Testis (tissue), 3 donors: ENCODE data around the gene DYRK3. TPM values are rescaled to one million over a fixed set of nuclear protein-coding genes. Genes with fewer than 3 reads are reported as not detected.

Source experiments
- DNase-seq: peaks from one replicate; pipeline ENCODE4 v3.0.0-alpha.2; 2019
- H3K27ac ChIP-seq, 2 donors: fragments of 200-600 bp; sonication (generic); one replicate each; pipeline ENCODE4 v1.5.1; 2019
- H3K27me3 ChIP-seq: fragments of 200-600 bp; sonication (generic); one replicate; pipeline ENCODE4 v1.5.1; 2019
- H3K36me3 ChIP-seq: fragments of 200-600 bp; sonication (generic); one replicate; pipeline ENCODE4 v1.5.1; 2017; ENCODE audit warnings: low read depth; ENCODE audit errors: missing control alignments
- H3K4me1 ChIP-seq: fragments of 200-600 bp; sonication (generic); one replicate; pipeline ENCODE4 v1.5.1; 2019
- H3K4me3 ChIP-seq, 2 donors: fragments of 200-600 bp; sonication (generic); one replicate each; pipeline ENCODE4 v1.5.1; 2017 to 2019
- H3K9me3 ChIP-seq: fragments of 200-600 bp; sonication (generic); one replicate; pipeline ENCODE4 v1.5.1; 2017
- CTCF ChIP-seq, 3 experiments: fragments of 450-650 bp in 2 of 3; fragments of 200-600 bp in 1 of 3; sonication (generic) in 1 of 3; IDR thresholded peaks; one replicate each; pipeline ENCODE4 v1.5.1; 2016 to 2019; ENCODE audit warnings: antibody characterized with exemption in 3 of 3, mild to moderate bottlenecking in 2 of 3, moderate library complexity in 1 of 3
- POLR2A ChIP-seq: fragments of 450-650 bp; IDR thresholded peaks from one replicate; pipeline ENCODE4 v1.6.1; 2017; ENCODE audit warnings: antibody characterized with exemption, mild to moderate bottlenecking, moderate library complexity
- WGBS, 2 donors: methylation state at CpG; one replicate each; pipeline ENCODE4 v1.1.5; 2018; 5-methylcytosine and 5-hydroxymethylcytosine counted together
- intact Hi-C: fragments of 100-400 bp; cut with DNase I; formaldehyde crosslinking; loops from one replicate; pipeline ENCODE4 v1.15.1; 2023; ENCODE audit warnings: low total_unique reads
- polyA plus RNA-seq: library from polyadenylated mRNA; stranded (reverse); fragments of 350-450 nt; fragmentation: Illumina TruSeq; extraction: RNeasy Lipid Tissue Mini Kit (QIAGEN cat#74804); gene quantifications from one replicate; pipeline ENCODE4 v1.2.3, GENCODE V29; 2014; ENCODE audit warnings: low read depth, low replicate concordance; ENCODE audit not compliant: insufficient read depth
- total RNA-seq, 2 donors: library from RNA; depleted of rRNA; stranded (reverse); fragments of >200 nt; gene quantifications; one replicate each; pipeline ENCODE4 v1.2.3, GENCODE V29; 2016

The DYRK3 gene
- total and polyA plus RNA-seq, 3 donors from 2014 or later = 36.4 to 143 (median 40.6) TPM

- TF ChIP-seq POLR2A (no peak), CTCF (IDR thresholded peaks at IDR 0.05) (no peak)
- 73 to 90% methylated on average over 5 of the region's 5 CpGs for WGBS, 2 donors
- no peaks in the 10 kb centered on the region for H3K4me1 ChIP-seq
- no peaks in the 10 kb centered on the region for H3K36me3 ChIP-seq
- DNase-seq = no peak
- no peaks in the 10 kb centered on the region for H3K9me3 ChIP-seq
- intact Hi-C loops = no loop called here
- no peak overlapping the region for H3K27ac ChIP-seq
- H3K4me3 ChIP-seq = no peak overlapping the region
- no peaks in the 10 kb centered on the region for H3K27me3 ChIP-seq
These were observed 30.5 kb upstream of the DYRK3 start for GRCh38 chr1:206604861-206605260.

GRCh38 chr1:206606867-206607266, 28.5 kb upstream of the DYRK3 start:
- no peak for DNase-seq

GRCh38 chr1:206608108-206608698, 27.1 kb upstream of the DYRK3 start:
- peak; percentile 47 for DNase-seq
- Histone ChIP-seq H3K36me3 (no peaks in the 10 kb centered on the region), H3K9me3 (no peaks in the 10 kb centered on the region), H3K27ac (no peak overlapping the region), H3K4me3 (no peak overlapping the region), H3K4me1 (no peaks in the 10 kb centered on the region), H3K27me3 (no peaks in the 10 kb centered on the region)
- 61 to 63% methylated on average over 7 of the region's 7 CpGs for WGBS, 2 donors
- no peak for TF ChIP-seq POLR2A
- TF ChIP-seq CTCF (IDR thresholded peaks at IDR 0.05) = peak; percentile 22 to 61 (median 40)
- intact Hi-C loops = no loop called here

More at GRCh38 chr1:206606867-206607266, 28.5 kb upstream of the DYRK3 start:
- Histone ChIP-seq H3K36me3 (no peaks in the 10 kb centered on the region), H3K4me1 (no peaks in the 10 kb centered on the region), H3K27ac (no peak overlapping the region), H3K4me3 (no peak overlapping the region), H3K27me3 (no peaks in the 10 kb centered on the region), H3K9me3 (no peaks in the 10 kb centered on the region)
- peak in 1 of 3 experiments; percentile 10 for TF ChIP-seq CTCF (IDR thresholded peaks at IDR 0.05)
- no peak for TF ChIP-seq POLR2A
- intact Hi-C loops = no loop called here
- WGBS, 2 donors = 57 to 66% methylated on average over 3 of the region's 3 CpGs

- no peaks in the 10 kb centered on the region for H3K4me1 ChIP-seq
- intact Hi-C loops = no loop called here
- no peaks in the 10 kb centered on the region for H3K9me3 ChIP-seq
- no peak overlapping the region for H3K27ac ChIP-seq
- 71 to 80% methylated on average over 4 of the region's 4 CpGs for WGBS, 2 donors
- no peaks in the 10 kb centered on the region for H3K36me3 ChIP-seq
- no peak overlapping the region for H3K4me3 ChIP-seq
- TF ChIP-seq POLR2A (no peak), CTCF (IDR thresholded peaks at IDR 0.05) (no peak)
- no peak for DNase-seq
- no peaks in the 10 kb centered on the region for H3K27me3 ChIP-seq
These were observed 25.9 kb upstream of the DYRK3 start for GRCh38 chr1:206609229-206609991.
